IMR-90 (cell line): Measurements from ENCODE around the gene HIVEP3. TPM values are rescaled to one million over a fixed set of nuclear protein-coding genes. Genes with fewer than 3 reads are reported as not detected.

Experiments used
- ATAC-seq: fragments of 200-7000 bp; cut with Tn5 transposase; 2 replicates; pipeline ENCODE4 v1.9.1; 2020; ENCODE audit warnings: low read depth, mild to moderate bottlenecking, moderate library complexity
- BruUV-seq: library from RNA; stranded (reverse); fragments of 400-500 nt; replicated peaks from 2 replicates; lab custom pipeline; 2021; lab: Mats Ljungman, UMichigan
- CTCF ChIA-PET: fragments of 300-600 bp; formaldehyde crosslinking; extraction: SDS; loops from one replicate; lab custom pipeline; 2021; ENCODE audit warnings: antibody characterized with exemption; lab: Yijun Ruan, JAX
- POLR2A ChIA-PET: fragments of 300-600 bp; sonication (Branson Sonifier 250); formaldehyde crosslinking; loops from one replicate; lab custom pipeline; 2022; ENCODE audit warnings: antibody characterized with exemption; ENCODE audit not compliant: unreplicated experiment; lab: Charles Lee
- DNase-seq: peaks from one replicate; pipeline ENCODE4 v3.0.0; 2013
- H2AFZ ChIP-seq: replicated peaks from 2 replicates; pipeline ENCODE3; 2013; ENCODE audit warnings: low read length, mild to moderate bottlenecking; ENCODE audit not compliant: poor library complexity
- H2AK5ac ChIP-seq: 2 replicates; pipeline ENCODE4 v1.6.1; 2013; ENCODE audit warnings: low read depth, low read length, inconsistent platforms
- H2AK9ac ChIP-seq: replicated peaks from 2 replicates; pipeline ENCODE3; 2013; ENCODE audit warnings: mild to moderate bottlenecking, low read depth, low read length, moderate library complexity; ENCODE audit not compliant: poor library complexity
- H2BK120ac ChIP-seq: 2 replicates; pipeline ENCODE4 v1.6.1; 2013; ENCODE audit warnings: low read depth, low read length, inconsistent platforms
- H2BK15ac ChIP-seq: 3 replicates; pipeline ENCODE4 v1.6.1; 2013; ENCODE audit warnings: low read depth, low read length, inconsistent platforms
- H2BK20ac ChIP-seq: 2 replicates; pipeline ENCODE4 v1.6.1; 2013; ENCODE audit warnings: low read depth, mild to moderate bottlenecking, inconsistent platforms, low read length, moderate library complexity
- H2BK5ac ChIP-seq: 2 replicates; pipeline ENCODE4 v1.6.1; 2013; ENCODE audit warnings: mild to moderate bottlenecking, low read depth, low read length, inconsistent platforms; ENCODE audit not compliant: poor library complexity, severe bottlenecking
- H3K14ac ChIP-seq: replicated peaks from 2 replicates; pipeline ENCODE4 v1.6.1; 2013; ENCODE audit warnings: low read depth, low read length, inconsistent platforms
- H3K18ac ChIP-seq: 2 replicates; pipeline ENCODE4 v1.6.1; 2013; ENCODE audit warnings: low read depth, low read length, control low read depth
- H3K23ac ChIP-seq: 2 replicates; pipeline ENCODE4 v1.6.1; 2013; ENCODE audit warnings: low read depth, low read length, inconsistent platforms
- H3K27ac ChIP-seq: 2 replicates; pipeline ENCODE4 v1.5.1; 2013; ENCODE audit warnings: mild to moderate bottlenecking, control low read depth, low read length; ENCODE audit not compliant: insufficient read depth
- H3K27me3 ChIP-seq: 2 replicates; pipeline ENCODE4 v1.6.1; 2013; ENCODE audit warnings: low read length; ENCODE audit not compliant: control insufficient read depth, insufficient read depth
- H3K36me3 ChIP-seq: 2 replicates; pipeline ENCODE4 v1.6.1; 2013; ENCODE audit warnings: low read length, mixed read lengths; ENCODE audit not compliant: control insufficient read depth, insufficient read depth
- H3K4ac ChIP-seq: 2 replicates; pipeline ENCODE4 v1.6.1; 2013; ENCODE audit warnings: low read depth, low read length, inconsistent platforms
- H3K4me1 ChIP-seq: 2 replicates; pipeline ENCODE4 v1.6.1; 2013; ENCODE audit warnings: low read length, mixed read lengths; ENCODE audit not compliant: control insufficient read depth, insufficient read depth
- H3K4me2 ChIP-seq: 2 replicates; pipeline ENCODE4 v1.6.1; 2013; ENCODE audit warnings: low read depth, mild to moderate bottlenecking, control low read depth, low read length, moderate library complexity
- H3K4me3 ChIP-seq: 2 replicates; pipeline ENCODE4 v1.5.1; 2013; ENCODE audit warnings: low read depth, mild to moderate bottlenecking, control low read depth, low read length, moderate library complexity; ENCODE audit not compliant: insufficient read depth
- H3K56ac ChIP-seq: 2 replicates; pipeline ENCODE4 v1.6.1; 2013; ENCODE audit warnings: low read length, inconsistent platforms; ENCODE audit not compliant: insufficient read depth; ENCODE audit errors: extremely low read depth
- H3K79me1 ChIP-seq, 2 experiments: 2 replicates each; pipeline ENCODE4 v1.6.1; 2013; ENCODE audit warnings: low read length in 2 of 2, inconsistent platforms in 1 of 2, low read depth in 1 of 2
- H3K9ac ChIP-seq: 2 replicates; pipeline ENCODE4 v1.6.1; 2013; ENCODE audit warnings: low read depth, low read length, control low read depth
- H3K9me1 ChIP-seq: 2 replicates; pipeline ENCODE4 v1.6.1; 2013; ENCODE audit warnings: low read length, inconsistent platforms; ENCODE audit not compliant: insufficient read depth
- H3K9me3 ChIP-seq: 2 replicates; pipeline ENCODE4 v1.6.1; 2013; ENCODE audit warnings: low read length; ENCODE audit not compliant: control insufficient read depth, insufficient read depth
- H4K20me1 ChIP-seq: 2 replicates; pipeline ENCODE4 v1.6.1; 2013; ENCODE audit warnings: low read length, inconsistent platforms; ENCODE audit not compliant: insufficient read depth
- H4K5ac ChIP-seq: 2 replicates; pipeline ENCODE4 v1.6.1; 2013; ENCODE audit warnings: mild to moderate bottlenecking, low read depth, low read length, control low read depth
- H4K8ac ChIP-seq, 2 experiments: 2 replicates each; pipeline ENCODE4 v1.6.1; 2013; ENCODE audit warnings: low read depth in 2 of 2, low read length in 2 of 2, control low read depth in 1 of 2, inconsistent platforms in 1 of 2
- H4K91ac ChIP-seq: 2 replicates; pipeline ENCODE4 v1.6.1; 2013; ENCODE audit warnings: low read depth, low read length, inconsistent platforms; ENCODE audit not compliant: insufficient read depth
- ELK1 ChIP-seq: fragments of 150-350 bp; IDR thresholded peaks from 2 replicates; pipeline ENCODE4 v1.6.1; 2016; ENCODE audit warnings: low read depth, mild to moderate bottlenecking, low read length, moderate library complexity, borderline replicate concordance
- FOS ChIP-seq: fragments of 150-350 bp; IDR thresholded peaks from 2 replicates; pipeline ENCODE4 v1.6.1; 2016; ENCODE audit warnings: low read depth, low read length
- MXI1 ChIP-seq: IDR thresholded peaks from 2 replicates; pipeline ENCODE4 v1.6.1; 2012; ENCODE audit warnings: low read depth, mild to moderate bottlenecking, low read length, moderate library complexity, borderline replicate concordance
- WGBS, 2 experiments: methylation state at CpG; one replicate each; pipeline versions ENCODE4 v1.1.5 to v1.1.7; 2013; ENCODE audit warnings: missing lambda C conversion rate in 2 of 2; ENCODE audit not compliant: insufficient read length in 1 of 2; ENCODE audit errors: extremely low coverage in 2 of 2; 5-methylcytosine and 5-hydroxymethylcytosine counted together
- dilution Hi-C: fragments of 300-500 bp; cut with HindIII; formaldehyde crosslinking; loops from one replicate; pipeline ENCODE4 v1.14.3; 2018; ENCODE audit warnings: low sequenced_read_pairs; ENCODE audit not compliant: unreplicated experiment
- in situ Hi-C: fragments of 300-500 bp; cut with MboI; formaldehyde crosslinking; loops from 3 replicates; pipeline ENCODE4 v1.14.3; 2019; ENCODE audit warnings: low sequenced_read_pairs, inconsistent platforms, mixed read lengths
- intact Hi-C: fragments of 100-400 bp; cut with micrococcal nuclease; formaldehyde crosslinking; loops from 2 replicates; pipeline ENCODE4 v1.10.0; 2022
- polyA plus RNA-seq, 3 experiments: library from polyadenylated mRNA; depleted of rRNA; stranded (reverse); fragments of >200 nt; gene quantifications; 2 replicates each; pipeline ENCODE4 v1.2.3, GENCODE V29; 2012; ENCODE audit warnings: low replicate concordance in 1 of 3
- total RNA-seq: library from RNA; depleted of rRNA; stranded (reverse); fragments of >200 nt; gene quantifications from 2 replicates; pipeline ENCODE4 v1.2.3, GENCODE V29; 2012

The HIVEP3 gene
- total and polyA plus RNA-seq, 2 of the 4 experiments (the other 2 are of a cell fraction): 1.4 to 4.0 TPM

DNA sequence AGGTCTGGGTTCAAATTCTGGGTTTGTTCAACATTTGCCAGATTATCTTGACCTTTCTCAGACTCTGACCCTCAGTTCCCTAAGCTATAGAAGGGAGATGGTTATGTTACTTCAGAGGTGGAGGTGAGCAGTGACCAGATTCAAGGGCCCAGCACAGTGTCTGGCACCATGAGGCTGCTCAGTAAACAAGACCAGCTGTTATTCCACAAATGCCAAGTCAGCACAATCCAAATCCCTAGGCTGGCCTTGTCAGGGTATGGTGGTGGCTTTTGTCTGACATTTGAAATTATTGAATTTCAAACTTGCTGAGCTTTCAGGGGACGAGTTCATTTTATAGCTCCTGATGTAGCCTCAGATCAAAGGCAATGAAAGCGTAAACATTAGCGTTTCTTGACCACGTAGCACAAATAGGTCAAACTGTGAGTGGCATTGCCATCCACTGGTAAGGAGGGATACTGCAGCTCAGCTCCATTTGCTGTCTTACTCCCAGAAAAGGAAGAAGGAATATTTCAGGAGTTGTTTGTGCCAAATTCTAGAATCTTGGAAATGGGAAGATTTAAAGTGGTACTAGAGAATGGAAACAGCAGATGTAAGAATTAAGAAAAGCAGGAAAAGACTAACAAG, 339.9 kb downstream of the HIVEP3 start (continued):
- TF ChIP-seq MXI1: no peak

DNA sequence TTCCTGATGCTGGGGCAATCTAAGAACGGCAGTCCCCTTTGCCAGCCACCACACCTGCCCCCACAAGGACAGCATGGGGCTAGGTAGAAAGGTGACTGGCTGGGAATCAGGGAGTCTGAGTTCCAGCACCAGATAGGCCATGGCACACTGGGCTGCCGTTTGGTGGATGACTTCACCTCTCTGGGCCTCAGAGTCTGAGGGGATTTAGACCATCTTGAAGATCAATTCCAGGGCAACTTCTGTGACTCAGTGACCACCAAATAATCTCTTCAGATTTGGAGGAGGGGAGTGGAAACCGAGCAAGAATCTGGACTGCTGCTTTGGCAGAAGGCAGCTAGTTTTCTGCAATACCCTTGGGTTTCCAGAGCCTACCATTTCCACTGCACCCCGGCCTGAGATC, 342.1 kb downstream of the HIVEP3 start:
- no peak overlapping the region for H3K4me3 ChIP-seq
- no peak overlapping the region for H4K8ac ChIP-seq
- no peak overlapping the region for H2AK5ac ChIP-seq
- H3K4ac ChIP-seq: no peak overlapping the region
- DNase-seq (peak; percentile 31), ATAC-seq (no peak)
- TF ChIP-seq ELK1 (no peak), FOS (no peak)
- no peaks in the 10 kb centered on the region for H4K20me1 ChIP-seq
- ChIA-PET POLR2A (no interaction called here), CTCF (no interaction called here)
- H3K23ac ChIP-seq: no peak overlapping the region
- no peak overlapping the region for H2BK5ac ChIP-seq
- no peak overlapping the region for H3K18ac ChIP-seq
- H2BK15ac ChIP-seq: no peak overlapping the region
- intact Hi-C loops: loop anchor here (5.0 kb wide), 1 partner anchor 96 kb away; no protein-coding TSS in a partner anchor
- no peak overlapping the region for H2BK20ac ChIP-seq
- no peaks in the 10 kb centered on the region for H3K9me1 ChIP-seq
- H3K4me1 ChIP-seq: no peaks in the 10 kb centered on the region
- in situ Hi-C loops: loop anchor here (10.0 kb wide), 1 partner anchor 568 kb away; no protein-coding TSS in a partner anchor
- H3K14ac ChIP-seq: no peak overlapping the region
- H3K4me2 ChIP-seq: no peak overlapping the region
- no peaks in the 10 kb centered on the region for H3K79me1 ChIP-seq
- H3K27ac ChIP-seq: no peak overlapping the region
- H3K56ac ChIP-seq: no peak overlapping the region
- no TSS peak for BruUV-seq
- H3K9ac ChIP-seq: no peak overlapping the region
- H4K5ac ChIP-seq: no peak overlapping the region
- H4K91ac ChIP-seq: no peak overlapping the region
- no peaks in the 10 kb centered on the region for H3K27me3 ChIP-seq
- dilution Hi-C loops: no loop called here
- no peak overlapping the region for H2BK120ac ChIP-seq
- H2AFZ ChIP-seq: no peak overlapping the region
- H3K36me3 ChIP-seq: no peaks in the 10 kb centered on the region; the same call in 1 of the 2 replicates
- no peak overlapping the region for H2AK9ac ChIP-seq
- no peaks in the 10 kb centered on the region for H3K9me3 ChIP-seq
- WGBS, 2 experiments: no CpG with 5 or more reads among the region's 4 CpGs
